NCI-H82 treated with DMSO at 0.1 percent for 48 hours (cell line): ENCODE measurements around the gene MYO10.
"Not testable (repeated sequence)": the region's sequence is repeated elsewhere in the genome, so short reads cannot be mapped to it uniquely, and the experiment has no call there.

ENCODE experiments used
- DNase-seq: peaks from one replicate; lab custom pipeline; 2025; ENCODE audit not compliant: unreplicated experiment; lab: John Stamatoyannopoulos, UW

The MYO10 gene

DNA sequence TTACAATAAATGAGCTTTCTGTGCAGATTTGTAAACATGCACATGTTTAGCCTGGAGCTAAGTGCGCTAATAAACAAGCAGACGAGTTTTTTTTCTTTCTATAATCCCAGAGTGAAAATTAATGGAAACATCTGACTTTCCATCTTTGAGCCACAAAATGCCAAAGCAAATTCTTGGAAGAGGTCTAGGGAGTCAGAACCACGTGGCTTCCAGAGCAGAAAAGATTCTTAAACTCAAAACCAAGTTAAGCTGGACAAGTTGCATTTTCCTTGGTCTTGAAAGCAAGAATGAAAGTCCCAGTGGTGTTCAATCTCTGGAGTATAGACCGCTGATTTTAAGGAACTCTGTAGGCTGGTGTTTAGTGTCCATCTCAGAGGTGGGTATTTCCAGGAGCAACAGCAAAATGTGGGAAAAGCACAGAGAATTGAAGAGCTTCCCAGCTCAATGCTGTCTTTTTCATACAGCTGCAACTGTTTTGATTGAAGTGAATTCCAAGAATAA lies 71.4 kb downstream of the MYO10 start:
- no peak for DNase-seq

DNA sequence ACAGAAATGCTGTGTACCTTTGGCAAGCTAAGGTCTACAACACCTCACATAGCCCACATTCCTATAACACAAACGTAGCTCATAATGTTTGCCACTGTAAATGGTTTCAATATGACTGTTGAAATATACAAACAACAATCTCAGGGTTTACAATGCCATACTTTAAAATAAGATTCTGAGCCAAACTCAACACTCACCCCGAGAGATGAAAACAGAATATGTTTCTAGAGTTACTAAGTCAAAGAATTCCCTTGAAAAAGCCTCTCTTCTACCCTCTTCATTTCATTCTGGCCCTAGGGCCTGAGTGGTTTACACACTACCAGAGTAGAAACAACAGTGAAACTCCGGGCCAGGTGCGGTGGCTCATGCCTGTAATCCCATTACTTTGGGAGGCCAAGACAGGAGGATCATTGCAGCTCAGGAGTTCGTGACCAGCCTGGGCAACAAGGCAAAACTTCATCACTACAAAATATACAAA lies 72.6 kb downstream of the MYO10 start:
- DNase-seq = no peak

GRCh38 chr5:16862777-16863176 lies 73.3 kb downstream of the MYO10 start:
- no peak for DNase-seq

- no peak for DNase-seq
Observed at GRCh38 chr5:16859346-16859745, 76.7 kb downstream of the MYO10 start.

DNA sequence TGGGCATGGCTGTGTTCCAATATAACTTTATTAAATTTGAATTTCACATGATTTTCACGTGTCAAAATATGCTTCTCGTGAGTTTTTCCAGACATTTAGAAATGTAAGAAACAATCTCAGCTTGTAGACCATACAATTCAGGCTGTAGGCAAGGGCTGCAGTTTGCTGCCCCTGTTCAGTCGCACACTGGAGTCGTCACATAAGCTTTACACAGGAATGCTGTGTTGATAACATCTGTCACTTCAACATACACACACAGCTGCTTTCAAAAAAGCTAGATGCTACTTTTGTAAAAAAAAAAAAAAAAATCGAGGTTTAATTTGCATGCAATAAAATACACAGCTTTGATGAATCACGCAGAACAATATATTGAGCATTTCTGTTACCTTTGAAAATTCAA lies 77.9 kb downstream of the MYO10 start:
- DNase-seq = no peak

DNA sequence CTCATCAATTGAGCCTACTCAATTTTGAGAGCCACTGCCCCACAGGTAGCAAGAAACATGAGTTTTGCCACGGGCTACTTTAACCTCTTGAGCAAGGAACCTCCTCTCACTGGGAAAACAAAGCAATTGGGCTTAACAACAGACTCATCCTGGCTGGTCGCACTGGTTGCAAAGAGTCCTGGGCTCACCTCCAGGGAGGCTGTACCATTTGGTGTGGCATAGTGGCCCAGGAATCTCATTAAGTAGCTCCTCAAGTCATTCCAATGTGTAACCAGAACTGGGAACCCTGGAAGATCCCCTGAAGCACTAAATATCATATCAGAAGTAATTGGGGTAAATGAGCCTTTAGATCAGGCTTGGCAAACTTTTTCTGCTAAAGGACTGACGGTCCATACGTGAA lies 78.5 kb downstream of the MYO10 start:
- DNase-seq = no peak

- DNase-seq = peak; percentile 17
Observed at GRCh38 chr5:16856531-16856930, 79.6 kb downstream of the MYO10 start.

DNA sequence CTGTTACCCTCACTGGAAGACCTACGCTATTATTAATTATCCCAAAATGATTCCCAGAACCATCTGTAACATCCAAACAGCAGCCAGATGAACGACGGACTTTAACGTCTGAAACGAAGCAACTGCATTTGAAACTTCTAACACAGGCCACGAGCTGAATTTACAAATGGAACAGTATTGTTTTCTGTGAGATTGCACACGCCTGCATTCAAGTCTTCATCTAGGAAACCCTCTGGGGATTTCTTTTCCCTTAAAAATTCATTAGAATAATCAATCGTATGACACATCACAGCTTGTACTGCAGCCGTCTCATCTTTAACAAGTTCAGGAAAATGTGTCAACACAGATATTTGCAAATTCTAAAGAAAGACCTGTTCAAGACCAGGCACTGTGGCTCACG lies 80.2 kb downstream of the MYO10 start:
- DNase-seq = no peak

- DNase-seq = peak; percentile 92
Observed at GRCh38 chr5:16855485-16855884, 80.6 kb downstream of the MYO10 start.

DNA sequence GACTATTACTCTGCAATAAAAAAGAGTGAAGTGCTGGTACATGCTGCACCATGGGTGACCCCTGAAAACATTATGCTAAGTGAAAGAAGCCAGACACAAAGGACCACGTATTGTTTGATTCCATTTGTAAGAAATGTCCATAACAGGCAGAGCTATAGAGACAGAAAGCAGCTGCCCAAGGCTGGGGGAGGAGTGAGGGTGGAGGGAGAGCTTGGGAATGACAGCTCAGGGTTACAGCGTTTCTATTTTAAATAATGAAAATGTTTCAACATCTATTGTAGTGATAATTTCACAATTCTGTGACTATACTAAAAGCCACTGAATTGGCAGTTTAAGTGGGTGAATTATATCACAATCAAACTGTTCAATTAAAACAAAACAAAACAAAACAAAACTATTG lies 81.7 kb downstream of the MYO10 start:
- DNase-seq = no peak

DNA sequence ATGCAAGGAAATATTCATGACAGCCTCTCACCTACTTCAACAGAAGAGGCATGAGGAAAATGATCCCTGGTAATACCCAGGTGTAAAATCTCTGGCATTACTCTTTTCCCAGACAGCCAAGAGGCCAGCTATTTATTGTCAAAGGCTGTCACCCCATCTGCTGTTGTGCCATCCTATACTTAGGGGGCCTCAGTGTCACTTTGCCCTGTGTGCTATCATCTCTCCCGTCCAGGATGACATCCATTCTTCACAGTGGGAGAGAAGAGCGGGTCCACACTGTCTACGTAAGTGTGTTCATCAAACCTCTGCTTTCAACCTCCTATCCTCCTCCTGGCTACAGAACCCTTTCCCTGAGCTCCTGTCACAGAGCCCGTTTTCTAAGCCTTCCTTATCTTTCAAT lies 82.6 kb downstream of the MYO10 start:
- no peak for DNase-seq

- DNase-seq = no peak
Observed at GRCh38 chr5:16852251-16853005, 83.7 kb downstream of the MYO10 start.

DNA sequence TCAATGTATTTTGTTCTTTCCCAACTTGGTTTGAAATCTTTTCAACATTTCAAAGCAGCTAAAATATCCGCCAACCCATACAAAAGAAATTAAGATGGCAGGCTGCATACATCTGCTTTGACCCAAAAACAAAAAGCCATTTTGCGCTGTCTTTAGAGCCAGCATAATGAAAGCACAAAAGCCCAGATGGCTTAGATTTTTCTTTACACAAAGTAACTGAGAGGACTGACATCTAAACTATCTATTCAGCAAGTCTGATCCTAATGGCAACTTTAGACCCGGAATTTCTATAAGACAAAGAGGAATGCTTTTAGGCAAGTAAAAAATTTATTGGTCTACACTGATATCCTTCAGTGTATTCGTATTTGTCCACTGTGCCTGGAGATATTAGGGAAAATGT lies 86.3 kb downstream of the MYO10 start:
- no peak for DNase-seq

DNA sequence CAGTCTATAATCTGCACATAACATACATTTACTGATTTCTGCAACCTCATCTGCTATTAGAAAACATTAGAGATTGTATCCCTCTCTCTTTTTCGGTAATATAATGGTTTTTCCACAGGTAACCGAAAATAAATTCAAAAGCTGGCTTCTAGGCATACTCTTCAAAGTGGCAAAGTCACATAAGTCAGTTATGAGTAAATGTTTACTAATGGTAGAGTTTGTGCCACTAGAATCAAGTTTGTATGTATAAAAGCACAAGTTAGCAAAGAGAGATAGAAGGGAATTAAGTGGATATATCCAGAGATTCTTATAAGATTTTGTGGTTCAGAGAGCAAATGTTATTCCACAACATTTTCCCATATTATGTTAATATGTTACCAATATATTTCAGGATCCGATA lies 86.9 kb downstream of the MYO10 start:
- DNase-seq = no peak

DNA sequence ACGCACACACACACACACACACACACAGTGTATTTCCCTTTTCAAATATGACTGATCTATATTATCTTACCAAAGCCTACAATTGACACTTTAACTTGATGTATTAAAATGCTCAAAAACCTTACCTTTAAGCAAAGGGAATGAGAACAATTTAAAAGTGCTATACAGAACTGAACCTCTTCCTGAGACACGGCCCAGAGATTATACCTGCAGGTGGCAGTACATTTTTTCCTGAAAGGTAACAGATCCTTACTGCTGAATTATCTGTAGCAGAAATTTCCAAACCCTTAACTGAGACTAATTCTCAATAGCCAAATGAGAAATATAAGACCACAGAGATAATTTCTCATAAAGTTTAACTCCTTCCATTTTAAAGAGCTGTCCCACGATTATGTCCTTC lies 91.1 kb downstream of the MYO10 start:
- no peak for DNase-seq

- DNase-seq = no peak
Observed at GRCh38 chr5:16842896-16843295, 93.2 kb downstream of the MYO10 start.

- no peak for DNase-seq
Observed at GRCh38 chr5:16841416-16841815, 94.7 kb downstream of the MYO10 start.

- no peak for DNase-seq
Observed at GRCh38 chr5:16837305-16837704, 98.8 kb downstream of the MYO10 start.

GRCh38 chr5:16834029-16834428 lies 102.1 kb downstream of the MYO10 start:
- DNase-seq = no peak

DNA sequence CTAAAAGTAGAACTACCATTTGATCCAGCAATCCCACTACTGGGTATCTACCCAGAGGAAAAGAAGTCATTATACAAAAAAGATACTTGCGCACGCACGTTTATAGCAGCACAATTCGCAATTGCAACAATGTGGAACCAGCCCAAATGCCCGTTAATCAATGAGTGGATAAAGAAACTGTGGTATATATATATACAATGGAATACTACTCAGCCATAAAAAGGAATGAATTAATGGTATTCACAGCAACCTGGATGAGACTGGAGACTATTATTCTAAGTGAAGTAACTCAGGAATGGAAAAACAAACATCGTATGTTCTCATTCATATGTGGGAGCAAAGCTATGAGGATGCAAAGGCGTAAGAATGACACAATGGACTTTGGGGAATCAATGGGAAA lies 104.8 kb downstream of the MYO10 start:
- not testable (repeated sequence) for DNase-seq

DNA sequence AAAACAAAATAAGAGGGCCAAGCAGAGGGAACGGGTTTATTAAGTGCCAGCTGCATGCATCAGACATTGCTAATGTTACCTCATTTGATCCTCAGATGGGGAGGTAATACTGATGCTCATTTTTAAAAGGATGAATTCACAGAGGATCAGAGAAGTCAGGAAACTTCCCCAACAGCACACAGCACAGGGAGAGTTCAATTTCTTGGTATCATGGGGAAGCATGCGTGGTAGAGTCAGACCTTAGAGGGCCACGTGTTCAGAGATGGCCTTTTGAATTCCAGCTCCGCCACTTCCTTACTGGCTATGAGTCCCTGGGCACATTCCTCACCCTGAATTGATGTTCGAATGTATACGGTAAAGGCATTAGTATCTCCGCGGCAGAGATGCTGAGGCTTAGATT lies 108.3 kb downstream of the MYO10 start:
- DNase-seq = no peak

DNA sequence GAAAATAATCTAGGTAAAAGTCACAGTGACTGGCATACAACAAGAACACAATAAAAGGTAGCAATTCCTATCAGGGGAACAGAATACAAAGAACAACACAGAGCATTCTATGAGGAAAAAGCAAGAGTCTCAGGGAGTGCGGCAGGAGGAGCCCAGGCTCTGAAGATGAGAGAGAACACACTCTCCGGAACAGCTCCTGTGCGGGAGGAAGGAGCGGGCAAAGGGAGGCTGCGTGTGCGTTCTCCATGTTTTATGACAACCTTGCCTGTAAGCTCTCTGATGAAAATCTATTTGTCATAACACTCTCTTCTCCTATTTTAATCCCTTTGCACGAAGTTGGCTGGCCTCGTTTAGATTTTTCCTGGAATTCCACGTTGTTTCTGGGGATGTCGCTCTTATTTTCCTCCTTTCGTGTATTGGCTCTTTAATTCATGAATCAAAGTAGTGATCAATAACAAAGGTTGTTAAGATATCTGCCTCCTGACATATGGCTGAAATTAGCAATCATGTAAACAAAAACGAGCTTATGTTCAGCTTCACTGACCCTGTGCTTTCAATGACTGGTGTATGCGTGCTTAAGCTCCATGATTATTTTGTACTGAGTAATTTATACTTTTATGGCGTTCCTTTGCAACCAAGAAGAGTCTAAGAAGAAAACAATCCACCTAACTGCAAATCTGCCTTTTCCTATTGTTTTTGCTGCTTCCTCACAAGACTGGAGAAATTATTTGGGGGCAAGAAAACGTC lies 109.5 kb downstream of the MYO10 start:
- no peak for DNase-seq
